Measurements from ENCODE around the gene LIF. TPM values are rescaled to one million over a fixed set of nuclear protein-coding genes. Genes with fewer than 3 reads are reported as not detected.

Gene LIF
- total RNA-seq, 1 donor from 2014 or later, result not detected

DNA sequence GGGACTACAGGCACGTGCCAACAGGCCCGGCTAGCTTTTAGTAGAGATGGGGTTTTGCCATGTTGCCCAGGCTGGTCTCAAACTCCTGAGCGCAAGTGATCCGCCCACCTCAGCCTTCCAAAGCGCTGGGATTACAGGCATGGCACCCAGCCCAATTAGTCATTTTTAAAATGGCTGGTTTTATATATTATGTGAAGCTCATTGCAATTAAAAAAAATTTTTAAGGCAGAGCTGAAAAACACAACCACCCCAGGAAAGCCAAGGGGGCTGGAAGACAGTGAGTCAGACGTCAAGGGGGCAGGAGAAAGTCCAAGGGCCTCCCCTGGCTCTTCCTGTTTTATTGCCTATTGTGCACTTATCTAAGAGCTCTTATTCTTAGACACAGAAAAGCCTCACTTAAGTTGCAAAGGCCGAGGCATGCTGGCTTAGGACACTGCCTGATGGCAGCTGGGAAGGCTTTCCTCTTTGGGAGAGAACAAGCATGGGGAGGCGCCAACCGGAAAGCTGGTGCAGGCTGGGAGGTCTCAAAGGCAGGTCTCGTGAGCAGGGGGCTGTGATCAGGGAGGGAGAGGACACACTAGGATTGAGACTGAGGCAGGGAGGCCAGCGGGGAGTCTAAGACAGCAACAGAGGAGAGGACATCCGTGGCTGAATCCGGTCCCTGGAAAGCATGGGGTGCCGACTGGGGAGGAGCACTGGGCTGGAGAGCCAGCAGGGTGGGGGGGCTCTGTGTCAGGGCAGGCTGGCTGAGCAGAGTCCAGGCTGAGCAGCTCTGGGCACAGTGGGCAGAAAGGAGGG, 31.2 kb upstream of the LIF start:
- DNase-seq (ENCODE audit: low spot score in 2 of 2), result no peak
- peaks cover 0 to 3% of the 10 kb centered on the region in 2 donors for H3K36me3 ChIP-seq
- no peak for TF ChIP-seq CTCF (IDR thresholded peaks at IDR 0.05)
- peak overlapping the region; percentile 70 to 77 for H3K27ac ChIP-seq
- no peaks in the 10 kb centered on the region for H3K9me3 ChIP-seq
- H3K4me3 ChIP-seq, result peak overlapping the region in 1 of 2 donors; percentile 22
- H3K4me1 ChIP-seq, result peaks cover 7 to 13% of the 10 kb centered on the region in 2 donors
- intact Hi-C loops (cut with DNase I), result no loop called here
- H3K27me3 ChIP-seq, result no peaks in the 10 kb centered on the region

- DNase-seq (ENCODE audit: low spot score in 2 of 2), result no peak
- TF ChIP-seq CTCF (IDR thresholded peaks at IDR 0.05), result no peak
- peaks cover 7 to 13% of the 10 kb centered on the region in 2 donors for H3K4me1 ChIP-seq
- no peak overlapping the region for H3K27ac ChIP-seq
- no peaks in the 10 kb centered on the region for H3K27me3 ChIP-seq
- no peaks in the 10 kb centered on the region for H3K9me3 ChIP-seq
- intact Hi-C loops (cut with DNase I), result no loop called here
- H3K36me3 ChIP-seq, result no peaks in the 10 kb centered on the region
- H3K4me3 ChIP-seq, result no peak overlapping the region
Observed at GRCh38 chr22:30276039-30276438, 29.5 kb upstream of the LIF start.

DNA sequence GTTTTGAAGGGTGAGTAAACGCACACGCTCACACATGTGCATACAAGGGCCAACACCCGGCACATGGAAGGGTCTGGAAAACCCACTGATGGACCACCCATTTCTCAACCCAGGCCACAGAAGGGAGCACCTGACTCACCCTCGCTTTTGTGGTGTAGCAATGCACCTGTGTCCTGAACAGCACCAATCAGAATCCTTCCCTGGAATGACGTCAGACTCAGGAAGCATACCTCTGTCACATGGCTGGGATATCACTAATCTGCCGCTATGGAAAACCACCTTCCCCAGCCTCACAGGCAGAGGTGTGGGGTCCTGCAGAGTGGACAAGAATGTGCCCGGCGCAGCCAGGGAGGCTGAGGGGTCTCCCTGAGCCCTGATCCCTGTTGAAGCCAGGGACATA, 29.1 kb upstream of the LIF start:
- Histone ChIP-seq H3K4me1 (peaks cover 7 to 13% of the 10 kb centered on the region in 2 donors), H3K9me3 (no peaks in the 10 kb centered on the region), H3K27ac (no peak overlapping the region), H3K27me3 (no peaks in the 10 kb centered on the region), H3K36me3 (no peaks in the 10 kb centered on the region), H3K4me3 (no peak overlapping the region)
- intact Hi-C loops (cut with DNase I), result no loop called here
- no peak for TF ChIP-seq CTCF (IDR thresholded peaks at IDR 0.05)
- DNase-seq (ENCODE audit: low spot score in 2 of 2), result no peak

DNA sequence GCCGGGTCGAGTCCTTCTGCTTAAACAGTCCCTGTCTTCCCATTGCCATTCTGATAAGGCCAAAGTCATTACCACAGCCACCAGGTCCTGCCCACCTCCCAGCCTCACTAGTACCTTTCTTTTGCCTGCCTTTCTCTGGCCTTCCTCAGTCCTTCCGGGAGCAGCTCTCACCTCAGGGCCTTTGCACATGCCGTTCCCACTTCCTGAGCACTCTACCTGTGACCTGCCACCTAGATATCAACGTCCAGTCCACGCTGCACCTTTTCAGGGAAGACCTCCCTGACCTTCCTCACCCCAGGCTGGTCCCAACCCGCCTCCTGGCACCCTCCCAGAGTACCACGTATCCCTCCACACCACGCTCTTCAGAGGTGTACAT, 27.9 kb upstream of the LIF start:
- no peak for TF ChIP-seq CTCF (IDR thresholded peaks at IDR 0.05)
- Histone ChIP-seq H3K36me3 (no peaks in the 10 kb centered on the region), H3K27ac (no peak overlapping the region)

GRCh38 chr22:30273711-30274436, 27.3 kb upstream of the LIF start:
- Histone ChIP-seq H3K27me3 (no peaks in the 10 kb centered on the region), H3K4me1 (peaks cover 7 to 13% of the 10 kb centered on the region in 2 donors), H3K36me3 (no peaks in the 10 kb centered on the region), H3K27ac (no peak overlapping the region), H3K4me3 (no peak overlapping the region), H3K9me3 (no peaks in the 10 kb centered on the region)
- TF ChIP-seq CTCF (IDR thresholded peaks at IDR 0.05), result no peak
- DNase-seq (ENCODE audit: low spot score in 2 of 2), result no peak
- intact Hi-C loops (cut with DNase I), result no loop called here

More for the DNA sequence above, 27.9 kb upstream of the LIF start:
- Histone ChIP-seq H3K4me1 (peaks cover 7 to 13% of the 10 kb centered on the region in 2 donors), H3K9me3 (no peaks in the 10 kb centered on the region), H3K27me3 (no peaks in the 10 kb centered on the region), H3K4me3 (no peak overlapping the region)
- no peak for DNase-seq (ENCODE audit: low spot score in 2 of 2)
- intact Hi-C loops (cut with DNase I), result no loop called here

Data from ascending aorta (tissue), 2 donors.